Endothelial cell of umbilical vein (primary cell): Measurements from ENCODE around the gene ITGA11.

ENCODE experiments used
- CTCF ChIP-seq, 2 donors: IDR thresholded peaks; 1 replicate in 1 of 2; 2 replicates in 1 of 2; pipeline ENCODE4 v1.5.1; 2011; ENCODE audit warnings: low read length in 2 of 2, mild to moderate bottlenecking in 2 of 2, moderate library complexity in 2 of 2, control low read depth in 1 of 2, inconsistent platforms in 1 of 2, low read depth in 1 of 2; ENCODE audit not compliant: insufficient read depth in 1 of 2; ENCODE audit errors: extremely low read depth in 1 of 2
- MYC ChIP-seq: IDR thresholded peaks from one replicate; pipeline ENCODE4 v1.6.1; 2011; ENCODE audit warnings: mild to moderate bottlenecking, low read depth, low read length
- POLR2A ChIP-seq: IDR thresholded peaks from 2 replicates; pipeline ENCODE4 v1.6.1; 2012; ENCODE audit warnings: low read depth, mild to moderate bottlenecking, control low read depth, low read length
- POLR2AphosphoS5 ChIP-seq: IDR thresholded peaks from 2 replicates; pipeline ENCODE4 v1.6.1; 2012; ENCODE audit warnings: low read depth, mild to moderate bottlenecking, control low read depth, low read length, moderate library complexity; ENCODE audit not compliant: insufficient read depth

GRCh38 chr15:68418611-68419161 is 13.3 kb downstream of the ITGA11 start:
- no peak for TF ChIP-seq POLR2AphosphoS5
- no peak for TF ChIP-seq CTCF (IDR thresholded peaks at IDR 0.05; ENCODE audit: extremely low read depth in 1 of 2, insufficient read depth in 1 of 2, low read depth in 1 of 2, low read length in 2 of 2)
- TF ChIP-seq MYC: no peak
- TF ChIP-seq POLR2A: no peak
